ENCODE measurements around the gene BBS12. TPM values are rescaled to one million over a fixed set of nuclear protein-coding genes. Genes with fewer than 3 reads are reported as not detected.
A peak's percentile ranks its signal among the peaks of the same experiment; 100 is the strongest.

BBS12 gene
- total and polyA plus RNA-seq, 2 experiments from 2014 or later: 3.0 to 4.7 TPM

DNA sequence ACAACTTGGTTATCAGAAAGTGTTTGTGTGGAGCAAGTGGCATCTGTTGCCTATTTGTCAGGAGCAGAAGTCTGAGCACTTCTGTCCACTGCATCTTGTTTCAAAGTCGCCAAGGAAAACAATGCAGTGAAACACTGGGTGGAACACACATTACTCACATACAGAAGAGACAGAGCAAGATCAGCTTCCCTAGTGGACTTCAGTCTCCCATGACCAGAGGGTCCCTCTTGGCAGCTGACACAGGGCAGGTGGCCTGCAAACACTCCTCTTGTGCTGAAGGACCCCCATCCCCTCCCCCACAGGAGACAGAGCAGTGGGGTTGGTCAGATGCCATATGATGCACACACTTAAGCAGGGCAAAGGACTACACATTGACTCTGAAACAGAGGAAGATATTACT, 3.6 kb upstream of the BBS12 start:
- H4K20me1 ChIP-seq (ENCODE audit: insufficient read depth, poor library complexity, severe bottlenecking): no peaks in the 10 kb centered on the region
- no peaks in the 10 kb centered on the region for H3K9me3 ChIP-seq (ENCODE audit: low read depth)
- H3K4me3 ChIP-seq: no peak overlapping the region
- peaks cover 6% of the 10 kb centered on the region for H3K4me1 ChIP-seq (ENCODE audit: insufficient read depth)
- no peaks in the 10 kb centered on the region for H3K36me3 ChIP-seq (replicated peaks; ENCODE audit: insufficient read depth, low read depth)
- H3K27ac ChIP-seq: no peak overlapping the region
- TF ChIP-seq, protein P1, sequence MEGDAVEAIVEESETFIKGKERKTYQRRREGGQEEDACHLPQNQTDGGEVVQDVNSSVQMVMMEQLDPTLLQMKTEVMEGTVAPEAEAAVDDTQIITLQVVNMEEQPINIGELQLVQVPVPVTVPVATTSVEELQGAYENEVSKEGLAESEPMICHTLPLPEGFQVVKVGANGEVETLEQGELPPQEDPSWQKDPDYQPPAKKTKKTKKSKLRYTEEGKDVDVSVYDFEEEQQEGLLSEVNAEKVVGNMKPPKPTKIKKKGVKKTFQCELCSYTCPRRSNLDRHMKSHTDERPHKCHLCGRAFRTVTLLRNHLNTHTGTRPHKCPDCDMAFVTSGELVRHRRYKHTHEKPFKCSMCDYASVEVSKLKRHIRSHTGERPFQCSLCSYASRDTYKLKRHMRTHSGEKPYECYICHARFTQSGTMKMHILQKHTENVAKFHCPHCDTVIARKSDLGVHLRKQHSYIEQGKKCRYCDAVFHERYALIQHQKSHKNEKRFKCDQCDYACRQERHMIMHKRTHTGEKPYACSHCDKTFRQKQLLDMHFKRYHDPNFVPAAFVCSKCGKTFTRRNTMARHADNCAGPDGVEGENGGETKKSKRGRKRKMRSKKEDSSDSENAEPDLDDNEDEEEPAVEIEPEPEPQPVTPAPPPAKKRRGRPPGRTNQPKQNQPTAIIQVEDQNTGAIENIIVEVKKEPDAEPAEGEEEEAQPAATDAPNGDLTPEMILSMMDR (IDR thresholded peaks at IDR 0.05; ENCODE audit: poor library complexity): no peak
- TF ChIP-seq EZH2phosphoT487 (IDR thresholded peaks at IDR 0.05; ENCODE audit: low read depth, severe bottlenecking, unreplicated experiment): no peak
- TF ChIP-seq EZH2 (IDR thresholded peaks at IDR 0.05; ENCODE audit: borderline replicate concordance): no peak
- DNase-seq (ENCODE audit: low spot score): no peak
- no peaks in the 10 kb centered on the region for H3K27me3 ChIP-seq
- H3K4me2 ChIP-seq: no peak overlapping the region
- H3K9me2 ChIP-seq (replicated peaks; ENCODE audit: insufficient read depth): no peaks in the 10 kb centered on the region
- no peak overlapping the region for H2AFZ ChIP-seq
- 88% methylated on average over 1 of the region's 1 CpG for WGBS (ENCODE audit: low lambda C conversion rate, missing lambda C conversion rate)
- H3K79me2 ChIP-seq: no peaks in the 10 kb centered on the region

DNA sequence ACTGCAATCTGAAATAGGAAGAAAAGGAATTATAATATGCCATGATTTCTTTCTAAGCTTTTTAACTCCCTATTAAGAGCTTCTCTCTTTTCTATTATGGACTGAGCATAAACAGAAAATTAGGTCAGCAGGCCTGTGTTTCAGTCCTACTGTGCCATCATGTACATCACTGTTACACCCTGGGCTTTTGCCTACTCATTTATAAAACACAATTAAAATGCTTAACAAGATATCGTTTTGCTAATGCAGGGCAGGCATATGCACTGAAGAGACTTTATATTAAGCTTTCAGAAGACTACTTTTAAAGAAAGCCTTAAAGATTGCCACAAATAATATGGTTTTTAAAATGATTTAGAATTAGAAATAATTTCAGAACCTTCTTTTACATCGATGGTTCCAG, 828 bp upstream of the BBS12 start:
- Histone ChIP-seq H4K20me1 (ENCODE audit: insufficient read depth, poor library complexity, severe bottlenecking) (no peaks in the 10 kb centered on the region), H2AFZ (peak overlapping the region; percentile 43), H3K4me3 (no peak overlapping the region), H3K27me3 (no peaks in the 10 kb centered on the region), H3K36me3 (replicated peaks; ENCODE audit: insufficient read depth, low read depth) (no peaks in the 10 kb centered on the region), H3K9me3 (ENCODE audit: low read depth) (no peaks in the 10 kb centered on the region), H3K27ac (no peak overlapping the region), H3K79me2 (peaks cover 15% of the 10 kb centered on the region), H3K9me2 (replicated peaks; ENCODE audit: insufficient read depth) (no peaks in the 10 kb centered on the region), H3K4me2 (peak overlapping the region; percentile 64), H3K4me1 (ENCODE audit: insufficient read depth) (peaks cover 11% of the 10 kb centered on the region)
- DNase-seq (ENCODE audit: low spot score): no peak
- WGBS (ENCODE audit: low lambda C conversion rate, missing lambda C conversion rate): 75% methylated on average over 2 of the region's 2 CpGs
- TF ChIP-seq, protein P1 (IDR thresholded peaks at IDR 0.05; ENCODE audit: poor library complexity): no peak
- TF ChIP-seq EZH2 (IDR thresholded peaks at IDR 0.05; ENCODE audit: borderline replicate concordance) (no peak), EZH2phosphoT487 (IDR thresholded peaks at IDR 0.05; ENCODE audit: low read depth, severe bottlenecking, unreplicated experiment) (no peak)

DNA sequence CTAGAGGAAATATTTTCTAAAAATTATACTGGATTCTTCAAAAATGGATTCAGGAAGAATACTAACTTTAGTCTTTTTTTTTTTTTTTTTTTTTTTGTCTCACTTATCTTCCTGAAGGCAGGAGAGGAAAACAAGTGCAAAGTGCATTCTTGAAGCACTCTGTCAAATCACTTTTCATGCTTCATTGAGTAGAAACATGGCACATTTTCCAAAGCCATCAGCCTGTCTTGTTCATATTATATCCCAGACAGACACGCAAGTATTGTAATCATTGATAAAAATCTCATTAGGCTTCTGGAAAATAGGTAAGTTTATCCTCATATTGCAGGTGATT, 1.2 kb downstream of the BBS12 start:
- no peaks in the 10 kb centered on the region for H4K20me1 ChIP-seq (ENCODE audit: insufficient read depth, poor library complexity, severe bottlenecking)
- peak overlapping the region; percentile 78 for H3K4me2 ChIP-seq
- peak overlapping the region; percentile 54 for H2AFZ ChIP-seq
- H3K79me2 ChIP-seq: peaks cover 15% of the 10 kb centered on the region
- peak overlapping the region; percentile 31 for H3K4me3 ChIP-seq
- H3K9me3 ChIP-seq (ENCODE audit: low read depth): peaks cover 3% of the 10 kb centered on the region
- H3K4me1 ChIP-seq (ENCODE audit: insufficient read depth): peaks cover 11% of the 10 kb centered on the region
- no peaks in the 10 kb centered on the region for H3K9me2 ChIP-seq (replicated peaks; ENCODE audit: insufficient read depth)
- no peaks in the 10 kb centered on the region for H3K27me3 ChIP-seq
- DNase-seq (ENCODE audit: low spot score): no peak
- H3K27ac ChIP-seq: peak overlapping the region; percentile 91
- no peaks in the 10 kb centered on the region for H3K36me3 ChIP-seq (replicated peaks; ENCODE audit: insufficient read depth, low read depth)
- TF ChIP-seq EZH2 (IDR thresholded peaks at IDR 0.05; ENCODE audit: borderline replicate concordance) (no peak), EZH2phosphoT487 (IDR thresholded peaks at IDR 0.05; ENCODE audit: low read depth, severe bottlenecking, unreplicated experiment) (no peak)
- TF ChIP-seq, protein P1 (IDR thresholded peaks at IDR 0.05; ENCODE audit: poor library complexity): no peak
- 94% methylated on average over 1 of the region's 1 CpG for WGBS (ENCODE audit: low lambda C conversion rate, missing lambda C conversion rate)

DNA sequence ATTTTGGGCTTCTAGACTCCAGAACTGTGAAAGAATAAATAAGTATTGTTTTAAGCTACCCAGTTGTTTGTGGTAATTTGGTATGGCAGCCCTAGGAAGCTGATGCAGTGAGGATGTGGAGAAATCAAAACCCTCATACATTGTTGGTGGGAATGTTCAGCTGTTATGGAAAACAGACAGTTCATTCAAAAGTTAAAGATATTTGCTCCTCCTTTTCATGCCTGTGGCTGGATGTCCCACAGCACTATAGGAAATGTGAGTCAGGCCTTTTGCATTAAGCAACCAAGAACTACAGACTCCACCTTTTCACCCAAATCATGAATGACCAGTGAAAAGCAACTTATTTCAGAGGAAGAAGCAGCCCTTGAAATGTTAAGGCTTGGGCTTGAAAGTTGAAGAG, 6.7 kb downstream of the BBS12 start:
- Histone ChIP-seq H3K4me2 (no peak overlapping the region), H3K36me3 (replicated peaks; ENCODE audit: insufficient read depth, low read depth) (no peaks in the 10 kb centered on the region), H3K79me2 (peaks cover 13% of the 10 kb centered on the region), H4K20me1 (ENCODE audit: insufficient read depth, poor library complexity, severe bottlenecking) (no peaks in the 10 kb centered on the region), H3K4me3 (no peak overlapping the region), H3K27me3 (no peaks in the 10 kb centered on the region), H3K4me1 (ENCODE audit: insufficient read depth) (peaks cover 5% of the 10 kb centered on the region), H3K27ac (no peak overlapping the region), H2AFZ (no peak overlapping the region), H3K9me3 (ENCODE audit: low read depth) (peaks cover 3% of the 10 kb centered on the region), H3K9me2 (replicated peaks; ENCODE audit: insufficient read depth) (no peaks in the 10 kb centered on the region)
- TF ChIP-seq, protein P1 (IDR thresholded peaks at IDR 0.05; ENCODE audit: poor library complexity): no peak
- TF ChIP-seq EZH2phosphoT487 (IDR thresholded peaks at IDR 0.05; ENCODE audit: low read depth, severe bottlenecking, unreplicated experiment) (no peak), EZH2 (IDR thresholded peaks at IDR 0.05; ENCODE audit: borderline replicate concordance) (no peak)
- no peak for DNase-seq (ENCODE audit: low spot score)
